C4-2B (cell line): ENCODE results near the gene MT1M.

ENCODE experiments used
- ZFX ChIP-seq: fragments of 450-650 bp; IDR thresholded peaks from 2 replicates; pipeline ENCODE4 v1.6.1; 2017
- TF ChIP-seq, protein P1 (sequence below): fragments of 450-650 bp; conservative IDR thresholded peaks from 2 replicates; pipeline ENCODE4 v1.5.1; 2017; ENCODE audit warnings: mild to moderate bottlenecking

DNA sequence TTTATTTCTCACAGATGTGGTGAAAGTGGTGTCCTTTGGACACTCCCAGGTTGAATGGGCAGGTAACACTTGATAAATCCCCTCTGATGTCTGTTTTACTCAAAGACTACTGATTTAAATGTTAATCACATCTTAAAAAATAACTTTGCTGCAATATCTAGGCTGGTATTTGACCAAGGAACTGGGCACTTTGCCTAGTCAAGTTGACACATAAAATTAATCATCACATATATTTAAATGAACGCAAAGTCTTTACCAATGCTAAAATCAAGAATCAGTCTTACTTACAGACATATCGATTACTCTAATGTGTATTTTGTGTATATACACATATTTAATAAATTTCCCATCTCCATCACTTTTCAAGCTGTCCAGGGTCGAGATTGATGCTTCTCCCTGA is 17.1 kb upstream of the MT1M start:
- TF ChIP-seq, protein P1, sequence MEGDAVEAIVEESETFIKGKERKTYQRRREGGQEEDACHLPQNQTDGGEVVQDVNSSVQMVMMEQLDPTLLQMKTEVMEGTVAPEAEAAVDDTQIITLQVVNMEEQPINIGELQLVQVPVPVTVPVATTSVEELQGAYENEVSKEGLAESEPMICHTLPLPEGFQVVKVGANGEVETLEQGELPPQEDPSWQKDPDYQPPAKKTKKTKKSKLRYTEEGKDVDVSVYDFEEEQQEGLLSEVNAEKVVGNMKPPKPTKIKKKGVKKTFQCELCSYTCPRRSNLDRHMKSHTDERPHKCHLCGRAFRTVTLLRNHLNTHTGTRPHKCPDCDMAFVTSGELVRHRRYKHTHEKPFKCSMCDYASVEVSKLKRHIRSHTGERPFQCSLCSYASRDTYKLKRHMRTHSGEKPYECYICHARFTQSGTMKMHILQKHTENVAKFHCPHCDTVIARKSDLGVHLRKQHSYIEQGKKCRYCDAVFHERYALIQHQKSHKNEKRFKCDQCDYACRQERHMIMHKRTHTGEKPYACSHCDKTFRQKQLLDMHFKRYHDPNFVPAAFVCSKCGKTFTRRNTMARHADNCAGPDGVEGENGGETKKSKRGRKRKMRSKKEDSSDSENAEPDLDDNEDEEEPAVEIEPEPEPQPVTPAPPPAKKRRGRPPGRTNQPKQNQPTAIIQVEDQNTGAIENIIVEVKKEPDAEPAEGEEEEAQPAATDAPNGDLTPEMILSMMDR = no peak
- no peak for TF ChIP-seq ZFX
